Esophagus squamous epithelium (tissue), 5 donors: ENCODE measurements around the gene MTOR. TPM values are rescaled to one million over a fixed set of nuclear protein-coding genes. Genes with fewer than 3 reads are reported as not detected.

ENCODE experiments used
- DNase-seq: peaks from one replicate; lab custom pipeline; 2025; lab: John Stamatoyannopoulos, UW
- H3K27ac ChIP-seq, 4 donors: fragments of 200-600 bp; sonication (generic); one replicate each; pipeline ENCODE4 v1.5.1; 2016 to 2019; ENCODE audit warnings: mild to moderate bottlenecking in 1 of 4
- H3K27me3 ChIP-seq, 4 donors: fragments of 200-600 bp; sonication (generic); 1 replicate in 3 of 4; 2 replicates in 1 of 4; pipeline versions ENCODE4 v1.5.1 to v1.6.0; 2017 to 2021; ENCODE audit warnings: antibody characterized with exemption in 1 of 4
- H3K36me3 ChIP-seq, 3 donors: fragments of 200-600 bp; sonication (generic); one replicate each; pipeline ENCODE4 v1.5.1; 2016 to 2019
- H3K4me1 ChIP-seq, 3 donors: fragments of 200-600 bp; sonication (generic); one replicate each; pipeline ENCODE4 v1.5.1; 2017 to 2019
- H3K4me3 ChIP-seq, 4 donors: fragments of 200-600 bp; sonication (generic); 1 replicate in 3 of 4; 2 replicates in 1 of 4; pipeline ENCODE4 v1.5.1; 2016 to 2019; ENCODE audit warnings: mild to moderate bottlenecking in 2 of 4, moderate library complexity in 1 of 4
- H3K9me3 ChIP-seq, 3 donors: fragments of 200-600 bp; sonication (generic); one replicate each; pipeline ENCODE4 v1.5.1; 2016 to 2019
- CTCF ChIP-seq, 6 experiments: fragments of 450-650 bp in 4 of 6; fragments of 200-600 bp in 2 of 6; sonication (generic) in 2 of 6; IDR thresholded peaks; one replicate each; pipeline ENCODE4 v1.5.1; 2016 to 2019; ENCODE audit warnings: antibody characterized with exemption in 6 of 6, mild to moderate bottlenecking in 4 of 6, moderate library complexity in 4 of 6
- POLR2A ChIP-seq, 4 donors: fragments of 450-650 bp; IDR thresholded peaks; one replicate each; pipeline ENCODE4 v1.6.1; 2017; ENCODE audit warnings: antibody characterized with exemption in 4 of 4, mild to moderate bottlenecking in 4 of 4, moderate library complexity in 3 of 4
- whole genome bisulfite sequencing, 2 donors: methylation state at CpG; one replicate each; pipeline ENCODE4 v1.1.5; 2018; 5-methylcytosine and 5-hydroxymethylcytosine counted together
- intact Hi-C: fragments of 100-400 bp; cut with DNase I; formaldehyde crosslinking; loops from one replicate; pipeline ENCODE4 v1.15.0; 2022
- total RNA-seq, 4 donors: library from RNA; depleted of rRNA; stranded (reverse); fragments of >200 nt; gene quantifications; one replicate each; pipeline ENCODE4 v1.1.0, GENCODE V29; 2016
- donor health status: DM: yes; HTN: yes; CAD: no.

Gene MTOR
- total RNA-seq, 4 donors from 2014 or later, result 25.4 to 34.2 (median 30.1) TPM

GRCh38 chr1:11179125-11179524 is 83.2 kb downstream of the MTOR start:
- TF ChIP-seq POLR2A (IDR thresholded peaks at IDR 0.05) (no peak), CTCF (IDR thresholded peaks at IDR 0.05) (no peak)
- H3K9me3 ChIP-seq, result no peaks in the 10 kb centered on the region
- no peak overlapping the region for H3K4me3 ChIP-seq
- peaks cover 0 to 72% (median 0%) of the 10 kb centered on the region in 3 donors for H3K36me3 ChIP-seq
- no peak overlapping the region for H3K27ac ChIP-seq
- intact Hi-C loops, result no loop called here
- no peaks in the 10 kb centered on the region for H3K27me3 ChIP-seq
- peaks cover 0 to 19% (median 0%) of the 10 kb centered on the region in 3 donors for H3K4me1 ChIP-seq
- DNase-seq, result no peak

GRCh38 chr1:11178021-11179015 is 84.0 kb downstream of the MTOR start:
- intact Hi-C loops, result no loop called here
- Histone ChIP-seq H3K4me1 (peaks cover 0 to 23% (median 0%) of the 10 kb centered on the region in 3 donors), H3K27me3 (no peaks in the 10 kb centered on the region), H3K9me3 (no peaks in the 10 kb centered on the region), H3K27ac (no peak overlapping the region), H3K4me3 (no peak overlapping the region), H3K36me3 (peaks cover 0 to 66% (median 0%) of the 10 kb centered on the region in 3 donors)
- no peak for DNase-seq
- TF ChIP-seq CTCF (IDR thresholded peaks at IDR 0.05), result no peak
- TF ChIP-seq POLR2A (IDR thresholded peaks at IDR 0.05), result no peak
- WGBS, 2 donors, result 43 to 47% methylated on average over 5 to 7 of the region's 7 CpGs

GRCh38 chr1:11176081-11176706 is 86.2 kb downstream of the MTOR start:
- no peak for DNase-seq
- intact Hi-C loops, result no loop called here
- TF ChIP-seq CTCF (IDR thresholded peaks at IDR 0.05) (no peak), POLR2A (IDR thresholded peaks at IDR 0.05) (no peak)

GRCh38 chr1:11175461-11175860 is 86.9 kb downstream of the MTOR start:
- no peak overlapping the region for H3K27ac ChIP-seq
- DNase-seq, result no peak
- H3K9me3 ChIP-seq, result no peaks in the 10 kb centered on the region
- intact Hi-C loops, result no loop called here
- WGBS, 2 donors, result 92 to 99% methylated on average over 10 of the region's 10 CpGs
- peaks cover 0 to 24% (median 0%) of the 10 kb centered on the region in 3 donors for H3K4me1 ChIP-seq
- peaks cover 0 to 44% (median 0%) of the 10 kb centered on the region in 3 donors for H3K36me3 ChIP-seq
- no peak overlapping the region for H3K4me3 ChIP-seq
- H3K27me3 ChIP-seq, result no peaks in the 10 kb centered on the region
- TF ChIP-seq CTCF (IDR thresholded peaks at IDR 0.05), result no peak
- no peak for TF ChIP-seq POLR2A (IDR thresholded peaks at IDR 0.05)

More at GRCh38 chr1:11176081-11176706, 86.2 kb downstream of the MTOR start:
- Histone ChIP-seq H3K4me3 (no peak overlapping the region), H3K27me3 (no peaks in the 10 kb centered on the region), H3K9me3 (no peaks in the 10 kb centered on the region), H3K36me3 (peaks cover 0 to 51% (median 0%) of the 10 kb centered on the region in 3 donors), H3K4me1 (peaks cover 0 to 24% (median 0%) of the 10 kb centered on the region in 3 donors), H3K27ac (no peak overlapping the region)
- 87 to 96% methylated on average over 8 to 11 of the region's 11 CpGs for WGBS, 2 donors
